KMS-11 (cell line): ENCODE data around the gene HCRTR1.

Experiments used
- H2AFZ ChIP-seq: fragments of 200-600 bp; sonication (generic); 2 replicates; pipeline ENCODE4 v1.6.1; 2016; ENCODE audit warnings: antibody characterized with exemption, mixed run types, low read depth
- H3K27ac ChIP-seq: fragments of 200-600 bp; sonication (generic); 2 replicates; pipeline ENCODE4 v1.6.1; 2016; ENCODE audit warnings: mild to moderate bottlenecking, mixed run types
- H3K27me3 ChIP-seq: fragments of 200-600 bp; sonication (generic); 2 replicates; pipeline ENCODE4 v1.6.1; 2017; ENCODE audit warnings: mild to moderate bottlenecking, low read depth, mixed run types, moderate library complexity; ENCODE audit not compliant: insufficient read depth
- H3K36me3 ChIP-seq: fragments of 200-600 bp; sonication (generic); 2 replicates; pipeline ENCODE4 v1.6.1; 2017; ENCODE audit warnings: mild to moderate bottlenecking, mixed run types; ENCODE audit not compliant: insufficient read depth
- H3K4me1 ChIP-seq: fragments of 200-600 bp; sonication (generic); 2 replicates; pipeline ENCODE4 v1.6.1; 2016; ENCODE audit warnings: mild to moderate bottlenecking, low read depth, mixed run types; ENCODE audit not compliant: poor library complexity, severe bottlenecking
- H3K4me2 ChIP-seq: fragments of 200-600 bp; sonication (generic); 2 replicates; pipeline ENCODE4 v1.7.0; 2016; ENCODE audit warnings: mild to moderate bottlenecking, mixed run types
- H3K4me3 ChIP-seq: fragments of 200-600 bp; sonication (generic); IDR thresholded peaks from 2 replicates; pipeline ENCODE4 v1.6.1; 2017; ENCODE audit warnings: low read depth, low read length, mixed read lengths; ENCODE audit not compliant: insufficient read depth
- H3K79me2 ChIP-seq: fragments of 200-600 bp; sonication (generic); 2 replicates; pipeline ENCODE4 v1.6.1; 2016; ENCODE audit warnings: low read depth, mixed run types; ENCODE audit not compliant: insufficient read depth
- H3K9ac ChIP-seq: fragments of 200-600 bp; sonication (generic); 2 replicates; pipeline ENCODE4 v1.6.1; 2016; ENCODE audit warnings: mild to moderate bottlenecking, mixed run types
- H4K20me1 ChIP-seq: fragments of 200-600 bp; sonication (generic); 2 replicates; pipeline ENCODE4 v1.6.1; 2016; ENCODE audit warnings: mild to moderate bottlenecking, mixed run types; ENCODE audit not compliant: insufficient read depth
- TF ChIP-seq, protein P1 (sequence below): fragments of 200-600 bp; sonication (generic); conservative IDR thresholded peaks from 2 replicates; pipeline ENCODE4 v1.6.1; 2017; ENCODE audit warnings: low read depth, mild to moderate bottlenecking, antibody characterized with exemption, low read length, moderate library complexity, mixed read lengths

Gene HCRTR1

DNA sequence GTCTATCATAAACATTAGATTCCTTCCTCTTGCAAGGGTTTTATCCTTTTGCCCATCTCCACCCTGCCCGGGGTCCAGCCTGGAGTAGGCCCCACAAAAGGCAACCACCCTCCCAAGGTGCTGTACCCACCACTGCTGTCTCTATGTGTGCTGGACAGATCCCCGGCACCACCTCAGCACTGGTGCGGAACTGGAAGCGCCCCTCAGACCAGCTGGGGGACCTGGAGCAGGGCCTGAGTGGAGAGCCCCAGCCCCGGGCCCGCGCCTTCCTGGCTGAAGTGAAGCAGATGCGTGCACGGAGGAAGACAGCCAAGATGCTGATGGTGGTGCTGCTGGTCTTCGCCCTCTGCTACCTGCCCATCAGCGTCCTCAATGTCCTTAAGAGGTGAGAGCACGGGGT is 5.9 kb downstream of the HCRTR1 start:
- H4K20me1 ChIP-seq: no peaks in the 10 kb centered on the region
- peaks cover 6% of the 10 kb centered on the region; the same call in 1 of the 2 replicates for H3K27me3 ChIP-seq
- TF ChIP-seq, protein P1, sequence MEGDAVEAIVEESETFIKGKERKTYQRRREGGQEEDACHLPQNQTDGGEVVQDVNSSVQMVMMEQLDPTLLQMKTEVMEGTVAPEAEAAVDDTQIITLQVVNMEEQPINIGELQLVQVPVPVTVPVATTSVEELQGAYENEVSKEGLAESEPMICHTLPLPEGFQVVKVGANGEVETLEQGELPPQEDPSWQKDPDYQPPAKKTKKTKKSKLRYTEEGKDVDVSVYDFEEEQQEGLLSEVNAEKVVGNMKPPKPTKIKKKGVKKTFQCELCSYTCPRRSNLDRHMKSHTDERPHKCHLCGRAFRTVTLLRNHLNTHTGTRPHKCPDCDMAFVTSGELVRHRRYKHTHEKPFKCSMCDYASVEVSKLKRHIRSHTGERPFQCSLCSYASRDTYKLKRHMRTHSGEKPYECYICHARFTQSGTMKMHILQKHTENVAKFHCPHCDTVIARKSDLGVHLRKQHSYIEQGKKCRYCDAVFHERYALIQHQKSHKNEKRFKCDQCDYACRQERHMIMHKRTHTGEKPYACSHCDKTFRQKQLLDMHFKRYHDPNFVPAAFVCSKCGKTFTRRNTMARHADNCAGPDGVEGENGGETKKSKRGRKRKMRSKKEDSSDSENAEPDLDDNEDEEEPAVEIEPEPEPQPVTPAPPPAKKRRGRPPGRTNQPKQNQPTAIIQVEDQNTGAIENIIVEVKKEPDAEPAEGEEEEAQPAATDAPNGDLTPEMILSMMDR: no peak
- no peak overlapping the region for H3K4me2 ChIP-seq
- H3K27ac ChIP-seq: no peak overlapping the region
- no peak overlapping the region for H3K9ac ChIP-seq
- no peak overlapping the region for H3K4me3 ChIP-seq
- no peaks in the 10 kb centered on the region for H3K79me2 ChIP-seq
- no peak overlapping the region for H2AFZ ChIP-seq
- H3K36me3 ChIP-seq: no peaks in the 10 kb centered on the region
- no peaks in the 10 kb centered on the region for H3K4me1 ChIP-seq

DNA sequence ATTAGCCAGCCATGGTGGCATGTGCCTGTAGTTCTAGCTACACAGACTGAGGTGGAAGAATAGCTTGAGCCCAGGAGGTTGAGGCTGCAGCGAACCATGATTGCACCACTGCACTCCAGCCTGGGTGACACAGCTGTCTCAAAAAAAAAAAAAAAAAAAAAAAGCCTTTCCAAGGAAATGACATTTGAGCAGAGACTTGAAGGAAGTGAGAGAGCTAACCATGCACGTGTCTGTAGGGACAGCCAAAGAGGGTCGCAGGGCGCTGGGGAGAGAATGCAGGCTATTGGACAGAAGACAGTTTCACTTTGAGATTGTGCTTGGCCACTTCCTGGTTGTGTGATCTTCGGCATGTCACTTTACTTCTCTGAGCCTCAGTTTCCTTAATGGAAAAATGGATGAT is 6.8 kb downstream of the HCRTR1 start:
- no peaks in the 10 kb centered on the region for H4K20me1 ChIP-seq
- no peak overlapping the region for H3K27ac ChIP-seq
- H2AFZ ChIP-seq: no peak overlapping the region
- TF ChIP-seq, protein P1: no peak
- no peak overlapping the region for H3K4me3 ChIP-seq
- no peaks in the 10 kb centered on the region for H3K36me3 ChIP-seq
- no peaks in the 10 kb centered on the region for H3K79me2 ChIP-seq
- no peak overlapping the region for H3K9ac ChIP-seq
- no peak overlapping the region for H3K4me2 ChIP-seq
- H3K27me3 ChIP-seq: no peaks in the 10 kb centered on the region
- no peaks in the 10 kb centered on the region for H3K4me1 ChIP-seq

DNA sequence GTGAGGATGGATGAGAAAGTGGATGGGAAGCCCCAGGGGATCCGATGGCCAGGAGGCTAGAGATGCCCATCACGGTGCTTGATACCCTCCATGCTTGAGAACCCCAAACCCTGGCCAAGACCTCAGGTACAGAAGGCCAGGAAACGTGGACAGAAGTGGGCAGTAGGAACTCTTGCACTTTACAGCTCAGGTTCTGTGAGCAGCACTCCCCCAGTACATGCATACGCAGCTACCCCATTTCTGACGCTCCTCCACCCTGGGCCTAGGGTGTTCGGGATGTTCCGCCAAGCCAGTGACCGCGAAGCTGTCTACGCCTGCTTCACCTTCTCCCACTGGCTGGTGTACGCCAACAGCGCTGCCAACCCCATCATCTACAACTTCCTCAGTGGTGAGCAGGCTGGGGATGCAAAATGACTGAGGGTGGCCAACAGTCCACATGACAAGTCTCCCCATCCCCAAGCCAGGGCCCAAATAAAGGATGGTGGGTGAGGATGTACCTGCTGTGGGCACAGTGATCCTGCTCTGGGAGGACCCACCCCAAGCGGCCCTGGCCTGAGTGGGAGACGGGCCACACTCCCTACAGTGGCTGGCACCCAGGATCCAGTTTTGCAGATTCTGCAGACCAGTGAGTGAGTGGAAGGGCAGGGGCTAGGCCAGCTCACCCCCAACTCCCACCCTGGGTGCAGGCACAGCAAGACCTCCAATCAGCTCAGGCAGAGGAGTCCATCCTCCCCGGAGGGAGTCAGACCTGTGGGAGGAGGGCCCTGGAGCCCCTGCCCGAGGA is 7.4 kb downstream of the HCRTR1 start:
- Histone ChIP-seq H3K4me3 (no peak overlapping the region), H3K27ac (no peak overlapping the region), H3K4me2 (no peak overlapping the region), H3K36me3 (no peaks in the 10 kb centered on the region), H4K20me1 (no peaks in the 10 kb centered on the region), H2AFZ (no peak overlapping the region), H3K79me2 (no peaks in the 10 kb centered on the region), H3K4me1 (no peaks in the 10 kb centered on the region), H3K27me3 (no peaks in the 10 kb centered on the region), H3K9ac (no peak overlapping the region)
- TF ChIP-seq, protein P1: no peak

DNA sequence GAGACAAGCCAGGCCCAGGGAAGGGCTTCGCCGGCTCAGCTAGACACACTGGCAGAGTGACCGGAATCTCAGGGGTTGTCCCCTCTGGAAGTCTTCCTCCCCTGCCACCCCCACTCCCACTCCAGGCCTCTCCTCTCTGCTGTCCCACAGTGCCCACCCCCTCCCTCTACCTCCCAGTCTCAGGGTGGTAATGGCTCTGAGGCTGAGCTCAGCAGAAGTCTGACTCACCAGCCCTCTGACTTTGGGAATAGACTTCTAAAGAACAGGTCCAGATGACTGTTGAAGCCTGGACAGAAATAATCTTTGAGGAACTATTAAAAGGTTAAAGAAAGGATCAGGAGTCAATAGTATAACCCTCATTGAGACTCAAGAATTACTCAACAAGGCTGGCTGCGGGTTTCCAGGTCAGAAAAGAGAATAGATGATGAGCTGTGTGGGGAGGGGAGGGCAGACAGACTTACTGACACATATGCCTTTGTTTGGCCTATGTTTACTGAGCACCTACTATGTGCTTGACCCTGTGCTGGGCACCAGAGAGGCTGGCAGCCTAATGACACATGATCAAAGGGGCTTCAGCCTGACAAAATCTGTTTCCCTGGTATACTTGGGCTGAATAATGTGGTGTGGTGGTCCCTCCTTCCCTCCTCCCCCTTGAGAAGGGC is 8.2 kb downstream of the HCRTR1 start:
- Histone ChIP-seq H3K27ac (no peak overlapping the region), H3K4me2 (no peak overlapping the region), H3K4me1 (no peaks in the 10 kb centered on the region), H3K79me2 (no peaks in the 10 kb centered on the region), H3K36me3 (no peaks in the 10 kb centered on the region), H3K9ac (no peak overlapping the region), H3K4me3 (no peak overlapping the region), H3K27me3 (no peaks in the 10 kb centered on the region), H4K20me1 (no peaks in the 10 kb centered on the region), H2AFZ (no peak overlapping the region)
- TF ChIP-seq, protein P1: no peak
